Stomach (tissue), 9 donors: ENCODE measurements around the gene CALML6. TPM values are rescaled to one million over a fixed set of nuclear protein-coding genes. Genes with fewer than 3 reads are reported as not detected.

Experiments used
- DNase-seq, 2 donors: peaks; one replicate each; pipeline versions ENCODE4 v3.0.0 to v3.0.0-alpha.2; 2013 to 2019
- H3K27ac ChIP-seq, 5 donors: fragments of 200-600 bp in 4 of 5; sonication (generic) in 4 of 5; one replicate each; pipeline ENCODE4 v1.5.1; 2013 to 2019; ENCODE audit warnings: mild to moderate bottlenecking in 1 of 5, moderate library complexity in 1 of 5
- H3K27me3 ChIP-seq, 3 donors: fragments of 200-600 bp; sonication (generic); one replicate each; pipeline ENCODE4 v1.5.1; 2017 to 2019; ENCODE audit warnings: mixed run types in 1 of 3
- H3K36me3 ChIP-seq, 4 donors: fragments of 200-600 bp; sonication (generic); 1 replicate in 3 of 4; 2 replicates in 1 of 4; pipeline ENCODE4 v1.5.1; 2016 to 2019
- H3K4me1 ChIP-seq, 4 donors: fragments of 200-600 bp; sonication (generic); one replicate each; pipeline ENCODE4 v1.5.1; 2016 to 2019
- H3K4me3 ChIP-seq, 4 donors: fragments of 200-600 bp; sonication (generic) in 3 of 4; one replicate each; pipeline ENCODE4 v1.5.1; 2016 to 2019; ENCODE audit warnings: mild to moderate bottlenecking in 1 of 4
- H3K9me3 ChIP-seq, 4 donors: fragments of 200-600 bp; sonication (generic); one replicate each; pipeline ENCODE4 v1.5.1; 2016 to 2019
- CTCF ChIP-seq, 7 experiments: fragments of 450-650 bp in 4 of 7; fragments of 200-600 bp in 3 of 7; sonication (generic) in 3 of 7; IDR thresholded peaks; one replicate each; pipeline ENCODE4 v1.5.1; 2016 to 2019; ENCODE audit warnings: antibody characterized with exemption in 7 of 7, control low read depth in 2 of 7, mild to moderate bottlenecking in 1 of 7
- EP300 ChIP-seq: sonication (generic); formaldehyde crosslinking; IDR thresholded peaks from one replicate; pipeline ENCODE4 v1.6.1; 2017; ENCODE audit warnings: antibody characterized with exemption
- POLR2A ChIP-seq, 4 donors: fragments of 450-650 bp; IDR thresholded peaks; one replicate each; pipeline ENCODE4 v1.6.1; 2016; ENCODE audit warnings: antibody characterized with exemption in 4 of 4, control low read depth in 2 of 4, mild to moderate bottlenecking in 1 of 4, moderate library complexity in 1 of 4
- POLR2AphosphoS5 ChIP-seq, 3 donors: sonication (generic); formaldehyde crosslinking; IDR thresholded peaks; one replicate each; pipeline ENCODE4 v1.6.1; 2016; ENCODE audit warnings: antibody characterized with exemption in 3 of 3
- WGBS, 5 donors: extraction: QIAGEN DNeasy Blood & Tissue Kit in 3 of 5; methylation state at CpG; one replicate each; pipeline versions ENCODE4 v1.1.5 to v1.1.7; 2013 to 2018; 5-methylcytosine and 5-hydroxymethylcytosine counted together
- intact Hi-C: fragments of 100-400 bp; cut with DNase I; formaldehyde crosslinking; loops from one replicate; pipeline ENCODE4 v1.15.1; 2023; ENCODE audit warnings: low total_unique reads
- polyA plus RNA-seq, 3 donors: library from polyadenylated mRNA; stranded (reverse); fragments of 200-250 nt; gene quantifications; one replicate each; pipeline ENCODE4 v1.2.3, GENCODE V29; 2013
- total RNA-seq, 5 donors: library from RNA; depleted of rRNA; stranded (reverse); fragments of >200 nt; gene quantifications; one replicate each; pipeline versions ENCODE4 v1.1.0 to v1.2.3, GENCODE V29; 2014 to 2016
- donor health status: healthy with polysubstance abuse.
- donor health status: Bipolar disorder and iron deficiency.
- donor health status: healthy.

CALML6 gene
- total and polyA plus RNA-seq, 8 donors = 1.4 to 5.7 (median 2.6) TPM; not detected in 5

DNA sequence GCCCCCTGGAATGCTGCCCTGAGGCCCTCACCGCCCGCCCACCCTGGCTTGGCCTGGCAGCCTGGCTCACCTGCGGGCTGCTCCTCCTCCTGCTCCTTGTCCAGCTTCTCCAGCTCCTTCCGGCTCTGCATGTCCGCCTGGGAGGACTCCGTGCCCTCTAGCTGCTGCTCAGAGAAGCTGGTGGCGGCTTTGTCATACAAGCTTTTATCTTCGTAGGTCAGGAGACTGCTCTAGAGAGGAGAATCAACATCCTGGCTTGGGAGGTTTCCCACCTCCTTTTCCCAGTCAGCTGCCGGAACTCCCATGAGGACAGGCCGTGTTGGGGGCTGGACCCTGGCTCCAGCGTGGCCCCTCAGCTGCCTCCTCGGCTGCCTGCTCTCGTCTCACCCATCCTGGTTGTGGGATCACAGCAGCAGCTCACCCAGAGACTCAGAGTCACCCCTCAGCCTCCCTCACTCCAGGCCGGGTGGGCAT lies 40.6 kb downstream of the CALML6 start:
- TF ChIP-seq EP300 = no peak
- H3K27me3 ChIP-seq = peaks cover 0 to 49% (median 18%) of the 10 kb centered on the region in 3 donors
- 57 to 71% (median 60%) methylated on average over 13 to 14 of the region's 14 CpGs for WGBS, 5 donors
- H3K9me3 ChIP-seq = no peaks in the 10 kb centered on the region
- intact Hi-C loops = no loop called here
- H3K36me3 ChIP-seq = no peaks in the 10 kb centered on the region
- H3K4me1 ChIP-seq = peaks cover 0 to 11% (median 9%) of the 10 kb centered on the region in 4 donors
- peak in 1 of 2 donors; percentile 46 for DNase-seq
- no peak overlapping the region for H3K4me3 ChIP-seq
- H3K27ac ChIP-seq = no peak overlapping the region

GRCh38 chr1:1956101-1956500 lies 41.0 kb downstream of the CALML6 start:
- Histone ChIP-seq H3K36me3 (no peaks in the 10 kb centered on the region), H3K4me3 (no peak overlapping the region), H3K9me3 (no peaks in the 10 kb centered on the region), H3K27ac (no peak overlapping the region), H3K27me3 (peaks cover 0 to 53% (median 18%) of the 10 kb centered on the region in 3 donors), H3K4me1 (peaks cover 0 to 11% (median 9%) of the 10 kb centered on the region in 4 donors)
- 79 to 89% (median 84%) methylated on average over 5 to 7 of the region's 7 CpGs for whole genome bisulfite sequencing, 5 donors
- intact Hi-C loops = no loop called here
- no peak for DNase-seq
- TF ChIP-seq CTCF (IDR thresholded peaks at IDR 0.05) (no peak), EP300 (no peak), POLR2AphosphoS5 (IDR thresholded peaks at IDR 0.05) (no peak), POLR2A (IDR thresholded peaks at IDR 0.05) (no peak)

GRCh38 chr1:1956586-1957532 lies 41.8 kb downstream of the CALML6 start:
- peaks cover 0 to 60% (median 18%) of the 10 kb centered on the region in 3 donors for H3K27me3 ChIP-seq
- WGBS, 5 donors = 90 to 94% (median 91%) methylated on average over 27 to 38 of the region's 38 CpGs
- intact Hi-C loops = no loop called here

DNA sequence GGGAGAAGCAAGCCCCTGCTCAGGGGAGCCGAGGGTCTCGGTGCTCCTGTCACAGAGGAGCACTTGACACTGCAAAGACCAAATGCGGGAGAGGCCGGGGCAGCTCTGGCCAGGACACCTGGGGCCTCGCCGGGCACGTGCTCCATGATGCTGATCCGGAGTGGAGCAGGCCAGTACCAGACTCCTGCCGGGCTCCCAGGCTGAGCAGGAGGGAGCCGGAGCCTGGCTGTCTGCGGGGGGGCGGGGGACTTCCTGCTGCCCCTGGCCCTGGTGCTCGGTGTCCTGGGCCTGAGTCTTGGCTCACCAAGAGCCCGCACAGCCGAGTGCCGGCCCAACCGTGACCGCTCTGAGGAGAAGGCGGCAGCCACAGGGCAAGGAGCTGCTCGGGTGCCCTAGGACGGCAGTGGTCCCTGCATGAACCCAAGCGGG lies 42.5 kb downstream of the CALML6 start:
- intact Hi-C loops = no loop called here

More at GRCh38 chr1:1956586-1957532, 41.8 kb downstream of the CALML6 start:
- no peak overlapping the region for H3K4me3 ChIP-seq
- peaks cover 0 to 11% (median 9%) of the 10 kb centered on the region in 4 donors for H3K4me1 ChIP-seq
- H3K36me3 ChIP-seq = no peaks in the 10 kb centered on the region
- TF ChIP-seq POLR2AphosphoS5 (IDR thresholded peaks at IDR 0.05) (no peak), EP300 (no peak), POLR2A (IDR thresholded peaks at IDR 0.05) (no peak), CTCF (IDR thresholded peaks at IDR 0.05) (no peak)
- no peak for DNase-seq
- H3K27ac ChIP-seq = no peak overlapping the region
- no peaks in the 10 kb centered on the region for H3K9me3 ChIP-seq

More for the DNA sequence above, 42.5 kb downstream of the CALML6 start:
- H3K4me3 ChIP-seq = no peak overlapping the region
- H3K27me3 ChIP-seq = peaks cover 0 to 63% (median 18%) of the 10 kb centered on the region in 3 donors
- no peaks in the 10 kb centered on the region for H3K9me3 ChIP-seq
- H3K4me1 ChIP-seq = peaks cover 0 to 11% (median 9%) of the 10 kb centered on the region in 4 donors
- TF ChIP-seq POLR2A (IDR thresholded peaks at IDR 0.05) = no peak
- TF ChIP-seq EP300 = no peak
- TF ChIP-seq POLR2AphosphoS5 (IDR thresholded peaks at IDR 0.05) = no peak
- TF ChIP-seq CTCF (IDR thresholded peaks at IDR 0.05) = no peak
- 75 to 83% (median 79%) methylated on average over 15 to 22 of the region's 22 CpGs for WGBS, 5 donors
- DNase-seq = no peak
- H3K36me3 ChIP-seq = no peaks in the 10 kb centered on the region
- no peak overlapping the region for H3K27ac ChIP-seq
